ENCODE data around the gene ACOT8.
"Not testable (repeated sequence)": the region's sequence is repeated elsewhere in the genome, so short reads cannot be mapped to it uniquely, and the experiment has no call there.

ACOT8 gene

GRCh38 chr20:45887346-45887715, 30.1 kb upstream of the ACOT8 start, which contains the start of gene SPATA25:
SPATA25 (minus strand) TSS chr20:45887622; CDS start chr20:45887590, 32 bp downstream.
- DNase-seq (ENCODE audit: low read depth): no peak

- DNase-seq (ENCODE audit: low read depth): no peak
Measured at GRCh38 chr20:45886590-45887345, 29.6 kb upstream of the ACOT8 start.

- DNase-seq (ENCODE audit: low read depth): no peak
Measured at GRCh38 chr20:45883100-45883469, 25.9 kb upstream of the ACOT8 start.

GRCh38 chr20:45882469-45883099, 25.4 kb upstream of the ACOT8 start:
- no peak for DNase-seq (ENCODE audit: low read depth)

DNA sequence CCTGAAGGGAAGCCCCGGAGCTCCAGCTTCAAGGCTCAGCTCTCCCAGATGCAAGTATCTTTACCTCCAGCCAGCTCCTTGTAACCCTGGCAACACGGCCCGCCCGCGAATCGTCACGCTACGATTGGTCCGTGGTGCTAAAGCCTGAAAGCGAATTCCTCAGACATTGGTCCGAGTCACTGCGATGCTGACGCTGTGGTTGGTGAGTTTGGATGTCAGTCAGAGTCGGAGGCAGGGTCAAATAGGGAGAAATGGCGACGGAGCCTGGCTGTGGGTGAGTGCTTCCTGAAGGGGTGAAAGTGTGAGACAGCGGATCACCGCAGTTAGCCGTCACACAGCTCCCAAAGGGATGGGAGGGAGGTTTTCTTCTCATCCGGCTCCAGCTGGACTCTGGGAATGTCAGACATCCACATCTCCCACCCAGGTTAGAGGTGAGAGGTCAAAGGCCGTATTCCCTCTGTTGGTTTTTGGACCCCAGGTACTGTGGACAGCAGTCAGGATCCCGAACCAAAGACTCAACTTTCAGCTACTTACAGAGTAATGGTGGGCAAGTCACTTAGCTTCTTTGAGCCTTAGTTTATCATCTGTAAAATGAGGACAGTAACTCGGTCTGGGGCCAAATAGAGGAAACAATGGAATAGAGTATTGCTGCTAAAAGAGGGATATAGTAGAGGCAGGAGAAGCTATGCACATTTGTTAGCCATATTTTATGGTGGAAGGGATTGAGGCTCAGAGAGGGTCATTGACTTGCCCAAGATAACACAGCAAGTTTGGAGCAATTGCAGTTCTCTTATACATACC, 24.0 kb upstream of the ACOT8 start, which contains the start of gene ZSWIM1:
Gene ZSWIM1, plus strand, starts transcription at position 240 of the 801 bp plus-strand sequence. CDS start 1,366 bp downstream, outside the sequence.
- DNase-seq (ENCODE audit: low read depth): peak; percentile 99

GRCh38 chr20:45878076-45878761, 21.0 kb upstream of the ACOT8 start:
- DNase-seq (ENCODE audit: low read depth): peak; percentile 28

DNA sequence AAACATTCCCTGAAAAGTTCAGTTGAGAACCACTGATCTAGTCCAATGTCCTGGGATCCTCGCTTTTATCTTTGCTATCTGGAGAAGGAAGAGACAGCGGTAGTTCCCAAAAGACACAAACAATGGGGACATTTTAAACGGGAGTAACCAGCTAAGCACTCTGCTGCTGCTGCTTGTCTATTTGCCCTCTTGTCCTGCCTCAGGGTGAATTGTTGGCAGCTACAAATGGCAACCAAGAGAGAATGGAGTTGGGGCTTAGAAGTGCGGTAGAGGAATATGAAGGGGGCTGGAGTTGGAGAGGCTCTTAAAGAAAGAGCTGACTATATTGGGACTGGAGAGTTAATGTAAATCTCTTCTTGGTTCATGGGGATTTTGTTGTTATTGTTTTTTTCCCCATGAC, 17.4 kb upstream of the ACOT8 start:
- DNase-seq (ENCODE audit: low read depth): no peak

- not testable (repeated sequence) for DNase-seq (ENCODE audit: low read depth)
Measured at GRCh38 chr20:45874104-45874481, 16.9 kb upstream of the ACOT8 start.

- DNase-seq (ENCODE audit: low read depth): peak; percentile 18
Measured at GRCh38 chr20:45873409-45874103, 16.4 kb upstream of the ACOT8 start.

GRCh38 chr20:45872626-45873025, 15.4 kb upstream of the ACOT8 start:
- DNase-seq (ENCODE audit: low read depth): no peak

- DNase-seq (ENCODE audit: low read depth): peak; percentile 83
Measured at GRCh38 chr20:45867819-45868176, 10.6 kb upstream of the ACOT8 start.

DNA sequence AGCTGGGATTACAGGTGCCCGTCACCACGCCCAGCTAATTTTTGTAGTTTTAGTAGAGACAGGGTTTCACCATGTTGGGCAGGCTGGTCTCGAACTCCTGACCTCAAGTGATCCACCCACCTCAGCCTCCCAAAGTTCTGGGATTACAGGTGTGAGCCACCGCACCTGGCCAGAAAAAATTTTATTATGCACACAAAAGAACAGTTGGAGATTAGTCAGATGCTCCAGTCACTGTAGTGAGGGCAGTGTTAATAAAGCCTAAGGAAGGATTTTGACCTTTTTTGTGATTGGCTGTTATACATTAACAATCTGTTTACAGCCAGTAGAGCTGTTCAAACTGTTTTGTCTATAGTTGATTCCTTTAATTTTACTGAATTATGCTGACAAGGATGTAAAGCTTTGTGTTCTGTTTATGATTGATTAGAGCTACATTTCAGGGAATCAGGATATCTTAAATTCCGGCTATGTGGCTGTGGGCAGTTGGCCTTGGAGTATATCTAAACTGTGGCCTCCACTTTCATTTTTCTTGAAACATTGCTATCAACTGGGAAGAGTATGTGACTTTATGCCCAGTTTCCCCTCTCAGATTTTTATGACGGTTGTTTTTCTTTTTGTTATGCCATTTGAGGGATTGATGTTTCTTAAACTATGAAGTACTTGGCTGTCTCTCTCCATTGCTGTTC, 10.1 kb upstream of the ACOT8 start:
- no peak for DNase-seq (ENCODE audit: low read depth)

- DNase-seq (ENCODE audit: low read depth): no peak
Measured at GRCh38 chr20:45866454-45866853, 9.3 kb upstream of the ACOT8 start.

- no peak for DNase-seq (ENCODE audit: low read depth)
Measured at GRCh38 chr20:45863543-45864470, 6.6 kb upstream of the ACOT8 start.

- DNase-seq (ENCODE audit: low read depth): peak; percentile 11
Measured at GRCh38 chr20:45861221-45862075, 4.3 kb upstream of the ACOT8 start.

DNA sequence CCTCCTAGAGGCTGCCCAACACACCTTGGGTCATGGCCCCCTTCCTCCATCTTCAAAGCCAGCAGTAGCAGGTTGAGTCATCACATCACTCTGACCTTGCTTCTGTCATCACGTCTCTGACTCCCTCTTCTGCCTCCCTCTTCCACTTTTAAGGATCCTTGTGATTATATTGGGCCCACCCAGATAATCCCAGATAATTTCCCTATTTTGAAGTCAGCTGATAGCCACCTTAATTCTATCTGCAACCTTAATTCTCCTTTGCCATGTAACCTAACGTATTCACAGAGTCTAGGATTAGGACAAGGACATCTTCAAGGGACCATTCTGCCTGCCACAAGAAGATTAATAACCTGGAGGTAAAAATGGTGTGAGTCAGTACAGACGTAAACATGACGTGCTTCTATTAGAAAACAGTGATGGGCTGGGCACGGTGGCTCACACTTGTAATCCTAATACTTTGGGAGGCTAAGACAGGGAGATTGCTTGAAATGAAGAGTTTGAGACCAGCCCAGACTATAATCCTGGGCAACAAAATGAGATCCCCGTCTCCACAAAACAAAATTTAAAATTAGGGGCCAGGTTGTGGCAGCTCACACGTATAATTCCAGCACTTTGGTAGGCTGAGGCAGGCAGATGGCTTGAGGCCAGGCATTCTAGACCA, 3.5 kb upstream of the ACOT8 start:
- DNase-seq (ENCODE audit: low read depth): no peak

DNA sequence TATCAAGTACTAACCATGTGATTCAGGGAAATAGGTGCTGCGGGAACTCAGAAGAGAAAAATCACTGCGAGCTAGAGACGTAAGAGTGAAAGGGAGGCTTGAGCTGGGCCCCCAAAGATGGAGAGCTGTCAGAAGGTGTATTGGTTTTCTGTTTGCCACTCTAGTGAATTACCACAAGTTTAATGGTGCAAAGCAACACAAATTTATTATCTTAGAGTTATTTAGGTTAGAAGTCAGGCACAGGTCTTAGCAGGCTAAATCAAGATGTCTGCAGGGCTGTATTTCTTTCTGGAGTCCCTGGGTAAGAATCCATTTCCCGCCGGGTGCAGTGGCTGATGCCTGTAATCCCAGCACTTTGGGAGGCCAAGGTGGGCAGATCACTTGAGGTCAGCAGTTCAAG, 2.7 kb upstream of the ACOT8 start:
- DNase-seq (ENCODE audit: low read depth): no peak

DNA sequence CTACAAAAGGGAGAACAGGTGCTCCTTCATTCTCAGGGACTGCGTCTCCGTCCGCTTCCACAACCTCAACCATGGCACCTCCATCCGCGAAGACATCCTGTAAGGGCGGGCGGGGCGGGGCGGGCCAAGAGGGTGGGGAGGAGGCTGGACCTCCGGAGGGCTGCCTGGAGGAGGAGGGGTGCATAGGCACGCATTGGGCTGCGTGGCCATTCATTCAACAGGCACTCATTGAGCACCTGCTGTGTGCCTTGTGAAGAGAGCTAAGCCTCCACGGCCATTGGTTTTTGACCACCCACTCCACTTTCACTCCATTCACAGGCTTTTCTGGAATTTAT, 657 bp upstream of the ACOT8 start:
- DNase-seq (ENCODE audit: low read depth): no peak

GRCh38 chr20:45853484-45853883, 3.7 kb downstream of the ACOT8 start:
- DNase-seq (ENCODE audit: low read depth): no peak

Data from EH (cell line).